Measurements from ENCODE around the gene FASTK.

The FASTK gene

DNA sequence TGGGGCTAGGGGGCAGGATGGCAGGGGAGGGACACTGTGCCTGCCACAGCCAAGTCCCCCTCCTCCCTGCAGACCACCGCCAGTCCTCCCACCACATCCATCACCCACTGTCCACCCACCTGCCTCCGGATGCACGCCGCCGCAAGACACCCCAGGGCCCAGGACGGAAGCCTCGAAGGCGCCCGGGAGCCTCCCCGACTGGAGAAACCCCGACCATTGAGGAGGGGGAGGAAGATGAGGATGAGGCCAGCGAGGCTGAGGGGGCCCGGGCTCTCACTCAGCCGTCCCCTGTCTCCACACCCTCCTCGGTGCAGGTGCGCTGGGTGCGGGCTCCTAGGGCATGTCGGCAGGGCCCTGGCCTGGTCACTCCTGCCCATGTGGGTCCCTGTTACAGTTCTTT is 16.2 kb downstream of the FASTK start:
- TF ChIP-seq GATA2 (IDR thresholded peaks at IDR 0.05; ENCODE audit: low read depth, low read length) (no peak), GATA3 (IDR thresholded peaks at IDR 0.05; ENCODE audit: low read depth, low read length) (no peak)

DNA sequence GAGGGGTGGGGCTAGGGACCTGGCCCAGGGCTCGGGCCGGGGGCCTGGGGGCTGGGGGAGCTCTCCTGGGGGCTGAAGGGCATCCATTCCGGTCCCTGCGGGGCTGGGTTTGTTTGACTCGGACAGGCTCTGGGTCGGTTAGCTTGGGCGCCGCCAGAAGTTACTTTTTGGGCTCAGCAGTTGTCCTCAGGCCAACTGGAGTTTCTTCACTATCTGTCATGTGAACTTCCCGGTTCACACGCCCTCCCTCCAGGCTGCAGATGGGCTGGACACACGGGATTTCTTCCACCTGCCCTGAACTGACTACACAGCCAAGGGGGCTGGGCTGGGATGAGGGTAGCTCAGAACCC is 17.4 kb downstream of the FASTK start:
- TF ChIP-seq GATA2 (IDR thresholded peaks at IDR 0.05; ENCODE audit: low read depth, low read length) (no peak), GATA3 (IDR thresholded peaks at IDR 0.05; ENCODE audit: low read depth, low read length) (no peak)

DNA sequence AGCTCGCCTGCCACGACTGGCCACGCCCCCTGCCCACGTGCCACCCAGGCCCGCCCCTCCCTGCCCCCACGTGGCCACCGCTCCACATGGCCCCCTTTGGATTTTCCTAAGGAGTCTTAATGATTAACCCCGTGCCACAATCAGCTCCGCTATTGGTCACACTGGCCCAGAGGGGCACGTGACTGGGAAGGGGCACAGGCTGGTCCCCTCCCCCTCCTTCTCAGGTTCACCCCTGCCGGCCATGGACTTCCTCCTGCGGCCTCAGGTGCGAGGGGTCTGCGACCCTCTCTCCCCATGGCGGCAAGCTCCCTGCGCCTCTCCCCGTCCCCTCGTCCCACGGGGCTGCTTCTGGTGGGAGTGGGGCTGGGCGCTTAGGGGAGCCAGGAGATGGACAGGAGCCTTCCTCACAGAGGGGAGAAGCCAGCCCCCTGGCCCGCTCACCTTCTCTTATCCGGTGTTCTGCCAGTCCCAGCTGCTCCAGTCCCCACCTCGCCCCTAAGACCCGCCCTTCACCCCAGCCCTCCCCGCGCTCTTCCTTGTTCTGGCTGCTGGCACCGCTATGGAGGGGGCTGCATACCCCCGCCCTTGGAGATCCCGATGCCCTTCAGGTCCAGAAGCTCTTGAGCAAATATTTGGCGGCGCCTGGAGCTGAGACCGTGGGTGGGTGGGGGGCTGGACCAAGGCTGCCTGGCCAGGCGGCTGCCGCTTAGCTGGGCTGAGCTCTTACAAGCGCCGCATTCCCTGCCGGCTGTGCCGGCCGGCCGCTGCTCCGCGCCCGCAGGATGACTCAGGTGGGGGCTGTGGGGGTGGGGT is 18.0 kb downstream of the FASTK start:
- TF ChIP-seq GATA2 (IDR thresholded peaks at IDR 0.05; ENCODE audit: low read depth, low read length) (no peak), GATA3 (IDR thresholded peaks at IDR 0.05; ENCODE audit: low read depth, low read length) (no peak)

DNA sequence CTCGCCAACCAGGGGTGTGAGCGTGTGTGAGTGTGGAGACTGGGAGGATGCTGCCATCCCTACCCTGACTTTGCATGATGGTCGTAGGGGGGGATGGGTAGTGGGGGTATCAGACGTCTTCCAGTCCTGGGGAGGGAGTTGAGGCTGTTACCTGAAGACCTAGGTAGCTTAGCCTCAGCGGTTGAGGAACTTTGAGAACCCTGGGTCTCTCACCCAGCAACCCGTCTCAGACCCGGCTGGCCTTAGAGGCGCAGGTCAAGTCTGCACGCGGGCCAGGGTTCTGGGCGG is 18.6 kb downstream of the FASTK start:
- TF ChIP-seq GATA3 (IDR thresholded peaks at IDR 0.05; ENCODE audit: low read depth, low read length), result no peak
- TF ChIP-seq GATA2 (IDR thresholded peaks at IDR 0.05; ENCODE audit: low read depth, low read length), result no peak

DNA sequence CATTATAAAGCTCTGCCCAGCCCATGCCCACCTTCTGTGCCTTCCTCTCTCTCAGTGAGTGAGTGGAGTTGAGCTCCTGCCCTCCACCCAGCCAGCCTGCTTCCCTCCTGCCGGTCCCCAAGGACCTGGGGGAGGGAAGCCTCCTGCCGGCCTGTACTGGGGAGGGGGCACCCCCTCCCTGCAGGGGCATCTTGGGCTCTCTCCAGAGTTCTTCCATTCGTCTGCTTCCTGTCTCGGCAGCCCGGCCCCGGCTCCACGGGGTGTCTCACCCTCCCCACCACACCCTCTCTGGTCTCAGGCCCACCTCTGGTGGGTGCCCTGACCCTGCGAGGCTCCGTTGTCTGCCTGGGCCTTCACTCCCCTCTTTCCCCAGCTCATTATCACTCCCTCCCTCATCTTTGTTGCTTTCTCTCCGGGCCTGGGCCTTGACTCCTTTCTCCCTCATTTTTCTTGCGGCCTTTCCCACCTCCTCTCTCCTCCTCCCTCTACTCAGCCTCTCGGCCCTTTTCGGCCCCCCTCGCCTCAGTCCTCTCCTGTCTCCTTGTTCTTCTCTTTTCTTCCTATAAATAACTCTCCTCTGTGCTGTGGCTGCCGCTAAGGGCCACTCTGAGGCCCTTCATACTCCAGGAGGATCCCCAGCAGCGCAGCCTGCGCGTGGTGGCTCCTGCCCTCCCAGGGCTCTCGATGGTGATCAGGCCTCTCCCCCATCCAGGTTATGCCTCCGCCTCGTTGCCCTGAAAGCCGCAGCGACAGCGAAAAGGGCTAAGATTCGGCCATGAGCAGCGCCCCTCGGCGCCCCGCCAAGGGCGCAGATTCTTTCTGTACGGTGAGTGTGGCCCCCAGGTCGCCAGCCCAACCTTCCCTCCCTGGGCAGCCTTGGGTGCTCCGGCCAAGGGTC is 19.1 kb downstream of the FASTK start:
- TF ChIP-seq GATA3 (IDR thresholded peaks at IDR 0.05; ENCODE audit: low read depth, low read length) (no peak), GATA2 (IDR thresholded peaks at IDR 0.05; ENCODE audit: low read depth, low read length) (no peak)

DNA sequence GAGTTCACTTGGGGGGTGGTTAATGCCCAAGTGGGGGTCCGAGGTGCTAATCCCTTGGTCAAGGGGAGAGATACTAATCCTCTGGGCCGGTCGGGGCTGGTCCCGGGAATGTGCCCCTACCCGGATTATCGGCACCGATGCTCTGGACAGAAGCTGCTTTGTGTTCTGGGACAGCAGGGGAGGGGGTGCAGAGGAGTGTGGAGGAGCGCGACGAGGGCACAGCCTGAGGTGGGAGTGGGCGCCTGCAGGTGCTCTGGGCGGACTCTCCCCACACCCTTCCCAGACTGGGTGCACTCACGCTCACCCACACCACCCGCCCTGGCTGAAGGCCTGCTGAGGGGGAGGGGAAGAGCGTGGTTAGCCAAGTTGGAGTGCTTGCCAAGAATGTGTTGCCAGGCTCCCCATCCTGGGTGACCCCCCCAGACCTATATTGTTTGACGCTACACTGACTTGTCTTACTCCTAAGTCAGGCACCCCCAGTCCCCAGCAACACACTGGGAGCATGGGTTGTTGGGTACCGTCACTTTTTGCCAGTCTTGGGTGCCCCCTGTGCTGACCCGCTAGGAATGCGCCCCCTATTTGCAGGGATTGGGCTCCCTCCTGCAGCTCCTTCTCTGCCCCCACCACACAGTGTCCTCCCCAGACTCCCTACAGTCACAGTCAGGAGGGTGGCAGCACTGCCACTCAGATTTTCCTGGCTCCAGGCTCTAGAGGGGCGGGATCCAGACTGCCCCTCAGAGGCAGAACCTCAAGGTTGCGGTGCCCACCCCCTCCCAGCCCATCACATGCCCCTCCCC is 20.0 kb downstream of the FASTK start:
- TF ChIP-seq GATA2 (IDR thresholded peaks at IDR 0.05; ENCODE audit: low read depth, low read length) (no peak), GATA3 (IDR thresholded peaks at IDR 0.05; ENCODE audit: low read depth, low read length) (no peak)

DNA sequence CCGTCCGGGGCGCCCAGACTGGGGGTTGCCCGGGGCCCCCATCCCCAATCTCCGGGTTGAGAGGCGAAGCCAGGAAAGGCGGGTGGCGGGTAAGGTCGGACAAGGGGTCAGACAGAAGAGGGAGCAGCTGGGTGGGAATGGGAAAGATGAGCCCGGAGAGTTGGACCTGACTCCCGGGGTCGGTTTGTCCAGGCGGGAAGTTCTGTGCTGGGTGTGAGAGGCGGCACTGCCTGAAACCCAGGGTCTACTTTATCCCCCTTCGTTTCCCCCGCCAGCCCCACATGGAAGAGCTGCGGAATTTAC is 20.5 kb downstream of the FASTK start:
- TF ChIP-seq GATA3 (IDR thresholded peaks at IDR 0.05; ENCODE audit: low read depth, low read length) (no peak), GATA2 (IDR thresholded peaks at IDR 0.05; ENCODE audit: low read depth, low read length) (no peak)

DNA sequence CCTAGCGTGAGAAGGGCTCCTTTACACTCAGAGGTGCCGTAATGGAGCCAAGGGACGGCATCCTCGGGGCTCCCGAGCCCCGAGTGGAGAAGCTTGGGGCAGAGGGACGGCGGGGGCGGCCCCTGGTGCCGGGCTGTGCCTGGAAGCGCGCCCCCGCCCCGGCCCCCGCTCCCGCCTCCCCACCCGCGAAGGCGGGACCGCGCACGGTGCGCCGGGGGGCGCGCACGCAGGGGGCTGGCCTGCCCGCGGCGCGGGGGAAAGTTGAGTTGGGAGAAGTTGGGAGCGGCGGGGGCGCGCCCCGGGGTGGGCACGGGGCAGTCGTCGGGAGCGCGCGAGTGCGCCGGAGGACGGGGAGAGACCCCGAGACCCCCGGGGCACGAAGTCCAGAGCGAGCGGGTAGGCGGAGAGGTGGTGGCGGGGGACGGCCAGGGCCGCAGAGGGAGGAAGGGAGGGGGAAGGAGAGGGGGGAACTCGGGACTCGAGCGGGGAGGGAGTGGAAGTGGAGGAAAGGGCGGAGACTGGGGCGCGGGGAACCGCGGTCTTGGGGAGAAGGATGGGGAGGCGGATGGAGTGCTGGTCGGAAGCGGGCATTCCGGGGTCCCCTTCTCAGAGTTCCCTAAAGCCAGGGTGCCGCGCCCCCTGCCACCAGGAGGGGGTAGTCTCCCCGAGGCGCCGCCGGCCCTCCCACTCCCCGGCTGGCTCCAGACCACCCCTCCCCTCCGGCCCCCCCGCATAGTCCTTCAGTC is 21.1 kb downstream of the FASTK start, which contains the start of gene SLC4A2:
SLC4A2 (plus strand) TSS at position 223 of the 746 bp plus-strand sequence. CDS start 2,399 bp downstream, outside the sequence.
- TF ChIP-seq GATA2 (IDR thresholded peaks at IDR 0.05; ENCODE audit: low read depth, low read length) (no peak), GATA3 (IDR thresholded peaks at IDR 0.05; ENCODE audit: low read depth, low read length) (no peak)

DNA sequence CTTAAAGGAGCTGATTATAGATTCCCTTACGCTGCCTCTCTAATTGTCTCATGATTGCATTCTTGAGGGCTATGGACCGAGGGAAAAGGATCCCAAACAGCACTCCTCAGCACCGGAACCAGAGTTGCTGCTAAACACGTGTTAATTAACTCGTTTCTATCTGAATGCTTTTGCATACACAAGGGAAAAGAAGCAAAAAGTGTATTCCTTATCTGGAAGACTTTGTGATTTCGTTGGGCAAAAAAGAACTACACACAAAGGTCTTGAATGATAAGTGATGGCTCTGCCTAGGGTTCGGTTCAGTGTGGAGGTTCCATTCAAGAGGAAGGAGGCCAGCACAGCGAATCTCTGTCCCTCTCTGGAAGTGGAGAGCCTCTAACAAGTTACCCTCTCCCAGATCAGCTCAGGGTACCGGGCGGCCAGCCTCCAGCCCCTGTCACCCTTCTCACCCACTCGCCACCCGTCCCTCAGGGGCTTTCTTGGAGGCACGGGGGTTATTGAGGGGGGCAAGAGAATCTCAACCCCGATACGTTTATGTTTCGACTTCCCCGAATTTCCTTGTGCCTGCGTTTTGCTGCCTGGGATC is 21.7 kb downstream of the FASTK start:
- no peak for TF ChIP-seq GATA2 (IDR thresholded peaks at IDR 0.05; ENCODE audit: low read depth, low read length)
- no peak for TF ChIP-seq GATA3 (IDR thresholded peaks at IDR 0.05; ENCODE audit: low read depth, low read length)

DNA sequence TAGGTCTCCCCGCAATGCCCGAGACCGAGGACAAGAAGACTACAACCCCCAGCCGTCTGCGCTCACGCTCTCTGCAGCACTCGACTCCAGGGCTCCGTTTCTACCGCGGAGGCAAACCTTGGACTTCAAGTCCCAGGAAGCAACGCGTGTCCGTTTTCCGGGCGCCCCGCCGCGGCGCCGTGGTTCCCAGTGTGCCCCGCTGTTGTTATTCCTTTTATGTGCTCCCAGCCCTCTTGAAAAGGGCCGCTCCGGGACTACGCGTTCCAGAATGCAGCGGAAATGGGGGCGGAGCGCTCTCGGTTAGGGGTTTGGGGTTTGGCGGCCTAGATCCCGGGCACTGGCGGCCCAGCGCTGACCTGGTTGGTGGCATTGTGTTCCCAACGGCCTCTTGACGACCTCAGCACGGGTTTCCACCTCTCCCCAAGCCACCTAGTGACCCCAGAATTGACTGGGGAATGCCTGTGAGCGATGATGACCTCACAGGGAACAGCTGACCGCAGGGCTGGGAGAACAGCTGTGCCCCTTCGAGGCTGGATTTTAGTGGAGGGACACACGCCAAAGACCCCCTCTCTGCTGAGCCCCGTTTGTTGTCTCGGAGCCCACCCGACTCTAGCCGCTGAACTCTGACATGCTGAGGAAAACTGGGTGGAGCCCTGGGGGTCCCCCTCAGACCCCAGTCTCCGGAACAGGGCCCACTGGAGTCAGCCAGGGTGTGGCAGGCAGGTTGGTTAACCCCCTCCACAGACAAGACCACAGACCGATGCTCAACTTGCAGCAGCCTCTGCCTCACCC is 22.4 kb downstream of the FASTK start:
- TF ChIP-seq GATA2 (IDR thresholded peaks at IDR 0.05; ENCODE audit: low read depth, low read length), result no peak

DNA sequence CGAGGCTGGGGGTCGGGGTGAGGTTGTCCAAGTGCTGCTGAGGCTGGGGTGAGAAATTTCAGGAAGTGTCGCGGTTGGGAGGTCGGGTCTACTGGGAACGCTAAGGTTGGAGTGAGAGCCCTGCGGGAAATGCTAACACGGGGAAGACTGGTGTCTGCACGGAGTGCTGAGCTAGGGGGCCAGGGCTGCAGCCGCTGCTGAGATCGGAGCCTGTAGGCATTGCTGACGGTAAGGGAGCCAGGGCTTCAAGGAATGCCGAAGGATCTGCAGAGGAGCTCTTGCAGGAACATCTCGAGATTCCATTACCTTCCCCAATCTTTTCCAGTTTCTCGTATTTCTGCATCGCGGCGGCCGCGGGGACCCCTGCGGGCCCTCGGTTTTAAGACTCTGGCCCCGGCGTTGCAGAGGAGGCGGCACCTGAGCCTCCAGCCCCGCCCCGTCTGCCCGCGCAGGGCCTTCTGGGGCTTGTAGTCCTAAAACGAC is 23.1 kb downstream of the FASTK start, which contains the start of gene CDK5:
CDK5 (minus strand) TSS at position 392 of the 483 bp plus-strand sequence; CDS start at position 343, 49 bp downstream.
- TF ChIP-seq GATA3 (IDR thresholded peaks at IDR 0.05; ENCODE audit: low read depth, low read length), result no peak
- no peak for TF ChIP-seq GATA2 (IDR thresholded peaks at IDR 0.05; ENCODE audit: low read depth, low read length)

DNA sequence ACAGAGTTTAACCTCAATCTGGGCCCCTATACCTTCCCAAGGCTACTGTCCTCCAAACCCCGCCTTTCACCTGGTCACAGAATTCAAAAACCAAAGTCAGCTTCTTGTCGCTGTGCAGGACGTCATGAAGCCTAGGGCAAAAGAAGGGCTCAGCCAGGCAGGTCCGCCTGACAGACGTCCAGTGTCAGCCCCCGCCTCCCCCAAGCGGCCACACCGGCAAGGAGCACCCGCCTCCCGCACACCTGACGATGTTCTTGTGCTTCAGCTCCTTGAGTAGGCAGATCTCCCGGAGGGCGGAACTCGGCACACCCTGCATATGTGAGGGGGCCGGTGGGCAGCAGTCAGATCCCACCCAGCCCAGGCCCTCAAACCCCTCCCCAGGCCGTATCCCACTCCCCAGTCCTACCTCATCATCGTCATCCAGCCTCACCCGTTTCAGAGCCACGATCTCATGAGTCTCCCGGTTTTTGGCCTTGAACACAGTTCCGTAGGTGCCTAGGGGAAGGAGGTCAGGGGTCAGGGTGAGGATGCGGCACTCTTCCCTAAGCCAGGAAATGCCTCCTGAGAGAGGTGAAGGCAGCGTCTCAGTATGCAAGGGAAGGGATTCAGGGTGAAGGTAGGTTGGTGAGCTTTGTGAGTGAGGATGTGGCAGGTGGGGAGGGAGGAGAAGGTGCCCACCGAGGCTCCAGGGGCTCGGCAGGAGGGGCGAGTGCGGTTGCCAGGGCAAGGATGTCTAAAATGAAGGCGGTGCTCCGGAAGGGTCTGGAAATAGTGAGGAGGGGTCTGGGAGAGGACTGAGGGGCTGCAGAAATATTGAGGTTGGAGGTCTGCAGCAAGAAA is 23.7 kb downstream of the FASTK start:
- TF ChIP-seq GATA2 (IDR thresholded peaks at IDR 0.05; ENCODE audit: low read depth, low read length) (no peak), GATA3 (IDR thresholded peaks at IDR 0.05; ENCODE audit: low read depth, low read length) (no peak)

Measured in SH-SY5Y (cell line).